Thoracic aorta (tissue), 2 donors: ENCODE measurements around the gene ZNF134. TPM values are rescaled to one million over a fixed set of nuclear protein-coding genes. Genes with fewer than 3 reads are reported as not detected.

Source experiments
- ATAC-seq: fragments of 150-250 bp; one replicate; pipeline ENCODE4 v1.8.0; 2017; ENCODE audit warnings: low read depth; ENCODE audit not compliant: insufficient number of reproducible peaks, low FRiP score
- DNase-seq: peaks from one replicate; pipeline ENCODE4 v3.0.0-alpha.2; 2020; ENCODE audit warnings: low spot score
- H3K27ac ChIP-seq, 2 donors: fragments of 200-600 bp; sonication (generic); 1 replicate in 1 of 2; 2 replicates in 1 of 2; pipeline ENCODE4 v1.5.1; 2016; ENCODE audit warnings: mild to moderate bottlenecking in 2 of 2, moderate library complexity in 2 of 2
- H3K27me3 ChIP-seq: fragments of 200-600 bp; sonication (generic); replicated peaks from 2 replicates; pipeline ENCODE4 v1.6.0; 2016; ENCODE audit warnings: mild to moderate bottlenecking; ENCODE audit not compliant: insufficient read depth
- H3K36me3 ChIP-seq: fragments of 200-600 bp; sonication (generic); one replicate; pipeline ENCODE4 v1.5.1; 2016
- H3K4me1 ChIP-seq, 2 donors: fragments of 200-600 bp; sonication (generic); 1 replicate in 1 of 2; 2 replicates in 1 of 2; pipeline versions ENCODE4 v1.5.1 to v1.6.0; 2016; ENCODE audit warnings: low read depth in 2 of 2, mild to moderate bottlenecking in 1 of 2; ENCODE audit not compliant: control insufficient read depth in 1 of 2
- H3K4me3 ChIP-seq: fragments of 200-600 bp; sonication (generic); 2 replicates; pipeline ENCODE4 v1.5.1; 2016; ENCODE audit warnings: mild to moderate bottlenecking
- H3K9me3 ChIP-seq: fragments of 200-600 bp; sonication (generic); 2 replicates; pipeline ENCODE4 v1.5.1; 2016
- CTCF ChIP-seq: fragments of 200-600 bp; sonication (generic); IDR thresholded peaks from one replicate; pipeline ENCODE4 v1.5.1; 2019; ENCODE audit warnings: antibody characterized with exemption
- total RNA-seq, 2 donors: library from RNA; depleted of rRNA; stranded (reverse); fragments of >200 nt; gene quantifications; one replicate each; pipeline versions ENCODE4 v1.1.0 to v1.2.3, GENCODE V29; 2016

The ZNF134 gene
- total RNA-seq, 2 donors from 2014 or later = 18.4 to 43.7 TPM

GRCh38 chr19:57655443-57655842, 41.4 kb downstream of the ZNF134 start:
- no peak for ATAC-seq
- no peak for DNase-seq
- no peaks in the 10 kb centered on the region for H3K27me3 ChIP-seq
- no peak overlapping the region for H3K27ac ChIP-seq
- no peak for TF ChIP-seq CTCF
- H3K4me3 ChIP-seq = no peak overlapping the region
- no peaks in the 10 kb centered on the region for H3K9me3 ChIP-seq
- H3K4me1 ChIP-seq = no peaks in the 10 kb centered on the region
- H3K36me3 ChIP-seq = no peaks in the 10 kb centered on the region

- ATAC-seq (no peak), DNase-seq (no peak)
- TF ChIP-seq CTCF = no peak
- no peak overlapping the region for H3K27ac ChIP-seq
- H3K36me3 ChIP-seq = no peaks in the 10 kb centered on the region
- no peaks in the 10 kb centered on the region for H3K4me1 ChIP-seq
- no peak overlapping the region for H3K4me3 ChIP-seq
- H3K27me3 ChIP-seq = no peaks in the 10 kb centered on the region
- no peaks in the 10 kb centered on the region for H3K9me3 ChIP-seq
Observed at GRCh38 chr19:57656346-57656745, 42.3 kb downstream of the ZNF134 start.

- H3K36me3 ChIP-seq = no peaks in the 10 kb centered on the region
- H3K4me3 ChIP-seq = peak overlapping the region; percentile 72
- ATAC-seq (no peak), DNase-seq (no peak)
- H3K9me3 ChIP-seq = no peaks in the 10 kb centered on the region
- H3K4me1 ChIP-seq = peaks cover 4 to 5% of the 10 kb centered on the region in 2 donors
- TF ChIP-seq CTCF = no peak
- H3K27me3 ChIP-seq = no peaks in the 10 kb centered on the region
- peak overlapping the region in 1 of 2 donors; percentile 14 for H3K27ac ChIP-seq
Observed at GRCh38 chr19:57664269-57665127, 50.5 kb downstream of the ZNF134 start.

- Histone ChIP-seq H3K4me3 (no peak overlapping the region), H3K27ac (no peak overlapping the region)
Observed at GRCh38 chr19:57665261-57665806, 51.3 kb downstream of the ZNF134 start.

More at GRCh38 chr19:57665261-57665806, 51.3 kb downstream of the ZNF134 start:
- TF ChIP-seq CTCF = no peak
- peaks cover 4 to 5% of the 10 kb centered on the region in 2 donors for H3K4me1 ChIP-seq
- H3K27me3 ChIP-seq = no peaks in the 10 kb centered on the region
- H3K9me3 ChIP-seq = no peaks in the 10 kb centered on the region
- no peaks in the 10 kb centered on the region for H3K36me3 ChIP-seq
- ATAC-seq = no peak
- DNase-seq = no peak
